HepG2 (cell line): ENCODE data around the gene NGDN. TPM values are rescaled to one million over a fixed set of nuclear protein-coding genes. Genes with fewer than 3 reads are reported as not detected.

Experiments
- CCDC6 ChIP-seq: sonication (generic); formaldehyde crosslinking; IDR thresholded peaks from 2 replicates; pipeline ENCODE4 v1.8.1; 2022; ENCODE audit warnings: mild to moderate bottlenecking, missing genetic modification reagents, moderate library complexity
- FOXP1 ChIP-seq, 2 experiments: fragments of 450-650 bp in 1 of 2; IDR thresholded peaks; 2 replicates each; pipeline ENCODE4 v1.6.1; 2017 to 2018; ENCODE audit warnings: antibody characterized with exemption in 1 of 2
- KLF13 ChIP-seq: sonication (generic); formaldehyde crosslinking; IDR thresholded peaks from 2 replicates; pipeline ENCODE4 v1.4.0; 2020; ENCODE audit warnings: mild to moderate bottlenecking, missing genetic modification reagents
- MTA1 ChIP-seq: sonication (generic); formaldehyde crosslinking; IDR thresholded peaks from 2 replicates; pipeline ENCODE4 v1.4.0; 2020; ENCODE audit warnings: missing genetic modification reagents, mild to moderate bottlenecking, borderline replicate concordance
- NONO ChIP-seq, 2 experiments: fragments of 450-650 bp in 1 of 2; sonication (generic) in 1 of 2; formaldehyde crosslinking in 1 of 2; IDR thresholded peaks in 1 of 2; conservative IDR thresholded peaks in 1 of 2; 2 replicates each; pipeline versions ENCODE4 v1.6.1 to v1.8.0; 2017 to 2022; ENCODE audit warnings: mild to moderate bottlenecking in 1 of 2, missing genetic modification reagents in 1 of 2, moderate library complexity in 1 of 2
- RERE ChIP-seq: IDR thresholded peaks from 2 replicates; pipeline ENCODE4 v1.6.1; 2016; ENCODE audit warnings: low read depth, missing genetic modification reagents, missing compliant biosample characterization
- ZBTB34 ChIP-seq: sonication (generic); formaldehyde crosslinking; IDR thresholded peaks from 2 replicates; pipeline ENCODE4 v1.8.0; 2022; ENCODE audit warnings: mild to moderate bottlenecking, missing genetic modification reagents
- ZNF101 ChIP-seq: sonication (generic); formaldehyde crosslinking; IDR thresholded peaks from 2 replicates; pipeline ENCODE4 v1.4.0; 2020; ENCODE audit warnings: mild to moderate bottlenecking, low read depth, missing genetic modification reagents, borderline replicate concordance
- ZNF318 ChIP-seq: sonication (generic); formaldehyde crosslinking; IDR thresholded peaks from 2 replicates; pipeline ENCODE4 v1.4.0; 2020; ENCODE audit warnings: mild to moderate bottlenecking, missing genetic modification reagents
- ZNF350 ChIP-seq: sonication (generic); formaldehyde crosslinking; IDR thresholded peaks from 2 replicates; pipeline ENCODE4 v1.4.0; 2020; ENCODE audit warnings: mild to moderate bottlenecking, low read depth, missing genetic modification reagents, borderline replicate concordance
- ZNF75D ChIP-seq: sonication (generic); formaldehyde crosslinking; IDR thresholded peaks from 2 replicates; pipeline ENCODE4 v1.8.1; 2023; ENCODE audit warnings: missing genetic modification reagents, mild to moderate bottlenecking, borderline replicate concordance
- ZSCAN22 ChIP-seq: sonication (generic); formaldehyde crosslinking; IDR thresholded peaks from 2 replicates; pipeline ENCODE4 v1.4.0; 2020; ENCODE audit warnings: mild to moderate bottlenecking, missing genetic modification reagents
- polyA plus RNA-seq, 8 experiments: library from polyadenylated mRNA; depleted of rRNA in 3 of 8; stranded (reverse) in 7 of 8; unstranded in 1 of 8; fragments of >200 nt; fragmentation: Illumina TruSeq in 4 of 8; extraction: Trizol in 4 of 8; gene quantifications; 2 replicates each; pipeline versions ENCODE4 v1.2.1 to v1.2.3, GENCODE V29; 2011 to 2016; ENCODE audit warnings: low read depth in 4 of 8, missing spikeins in 1 of 8, mixed read lengths in 1 of 8; ENCODE audit not compliant: insufficient read depth in 1 of 8
- total RNA-seq, 5 experiments: library from RNA; depleted of rRNA; stranded (reverse); fragments of >200 nt; fragmentation: Illumina TruSeq; extraction: Trizol; gene quantifications; 2 replicates each; pipeline ENCODE4 v1.2.3, GENCODE V29; 2016; ENCODE audit warnings: low read depth in 1 of 5

Gene NGDN
- total and polyA plus RNA-seq, 2 of the 13 experiments (the other 11 are each of a cell fraction or from before 2014, with no cell fraction given) = 154 to 216 TPM

- no peak for TF ChIP-seq RERE
- 0 out of 2 replicates have a peak, but pooled peaks have one; percentile 17 for TF ChIP-seq KLF13
- TF ChIP-seq ZNF318 = no peak
- TF ChIP-seq FOXP1 (IDR thresholded peaks at IDR 0.05) = no peak
- TF ChIP-seq FOXP1 (CRISPR knock-in tag; IDR thresholded peaks at IDR 0.05) = no peak
- TF ChIP-seq CCDC6 (CRISPR knock-in tag) = no peak
- TF ChIP-seq ZSCAN22 (CRISPR knock-in tag) = no peak; the same call in 1 of the 2 replicates
- TF ChIP-seq ZNF75D (CRISPR knock-in tag) = peak; percentile 74; the same call in 1 of the 2 replicates
- no peak for TF ChIP-seq NONO (IDR thresholded peaks at IDR 0.05)
- no peak for TF ChIP-seq NONO (CRISPR knock-in tag; conservative IDR thresholded peaks at IDR 0.05)
- no peak for TF ChIP-seq ZBTB34 (CRISPR knock-in tag)
- 0 out of 2 replicates have a peak, but pooled peaks have one; percentile 95 for TF ChIP-seq ZNF101
- 0 out of 2 replicates have a peak, but pooled peaks have one; percentile 1 for TF ChIP-seq MTA1 (CRISPR knock-in tag)
- TF ChIP-seq ZNF350 = 0 out of 2 replicates have a peak, but pooled peaks have one; percentile 69
Measured at GRCh38 chr14:23469906-23470403, 452 bp downstream of the NGDN start (continued).
